H9 (cell line): ENCODE data around the gene HSPB2. TPM values are rescaled to one million over a fixed set of nuclear protein-coding genes. Genes with fewer than 3 reads are reported as not detected.

Source experiments
- DNase-seq: peaks from one replicate; pipeline ENCODE4 v3.0.0-alpha.2; 2017
- H2AFZ ChIP-seq: one replicate; pipeline ENCODE4 v1.6.1; 2013; ENCODE audit warnings: mild to moderate bottlenecking, low read length, control low read depth, moderate library complexity
- H2AK5ac ChIP-seq: 2 replicates; pipeline ENCODE4 v1.6.1; 2013; ENCODE audit warnings: low read length, control low read depth, mixed read lengths; ENCODE audit not compliant: insufficient read length
- H2BK120ac ChIP-seq: one replicate; pipeline ENCODE4 v1.6.1; 2013; ENCODE audit warnings: low read depth, mild to moderate bottlenecking, low read length, control low read depth, inconsistent platforms; ENCODE audit not compliant: poor library complexity, severe bottlenecking
- H2BK12ac ChIP-seq: 2 replicates; pipeline ENCODE4 v1.6.1; 2013; ENCODE audit warnings: low read length, control low read depth, mixed read lengths, low read depth; ENCODE audit not compliant: insufficient read length
- H2BK15ac ChIP-seq: 2 replicates; pipeline ENCODE4 v1.6.1; 2013; ENCODE audit warnings: low read depth, low read length, control low read depth
- H2BK20ac ChIP-seq: one replicate; pipeline ENCODE4 v1.6.1; 2013; ENCODE audit warnings: low read depth, mild to moderate bottlenecking, low read length, control low read depth, inconsistent platforms; ENCODE audit not compliant: poor library complexity, severe bottlenecking
- H2BK5ac ChIP-seq: 2 replicates; pipeline ENCODE4 v1.6.1; 2013; ENCODE audit warnings: low read length, control low read depth, mixed read lengths; ENCODE audit not compliant: insufficient read length
- H3K14ac ChIP-seq: 2 replicates; pipeline ENCODE4 v1.6.1; 2013; ENCODE audit warnings: low read length, control low read depth; ENCODE audit not compliant: insufficient read depth
- H3K18ac ChIP-seq: 2 replicates; pipeline ENCODE4 v1.6.1; 2013; ENCODE audit warnings: low read depth, mild to moderate bottlenecking, mixed read lengths, low read length, control low read depth; ENCODE audit not compliant: insufficient read length
- H3K23ac ChIP-seq: 2 replicates; pipeline ENCODE4 v1.6.1; 2013; ENCODE audit warnings: low read length, control low read depth, mixed read lengths, low read depth; ENCODE audit not compliant: insufficient read length
- H3K23me2 ChIP-seq: 2 replicates; pipeline ENCODE4 v1.6.1; 2013; ENCODE audit warnings: low read depth, mild to moderate bottlenecking, mixed read lengths, low read length, control low read depth; ENCODE audit not compliant: insufficient read length, poor library complexity, severe bottlenecking
- H3K27ac ChIP-seq: 2 replicates; pipeline ENCODE4 v1.5.1; 2013; ENCODE audit warnings: low read length, control low read depth, mixed read lengths, low read depth; ENCODE audit not compliant: insufficient read length
- H3K27me3 ChIP-seq: 2 replicates; pipeline ENCODE4 v1.6.1; 2013; ENCODE audit warnings: low read length, control low read depth, inconsistent platforms; ENCODE audit not compliant: insufficient read depth
- H3K4ac ChIP-seq: 2 replicates; pipeline ENCODE4 v1.6.1; 2013; ENCODE audit warnings: low read depth, mild to moderate bottlenecking, control low read depth, inconsistent platforms, low read length, moderate library complexity
- H3K4me1 ChIP-seq: 2 replicates; pipeline ENCODE4 v1.6.1; 2013; ENCODE audit warnings: low read length, control low read depth, inconsistent platforms; ENCODE audit not compliant: insufficient read depth
- H3K4me2 ChIP-seq: 2 replicates; pipeline ENCODE4 v1.6.1; 2013; ENCODE audit warnings: low read length, control low read depth, mixed read lengths; ENCODE audit not compliant: insufficient read length, insufficient read depth
- H3K56ac ChIP-seq: 2 replicates; pipeline ENCODE4 v1.6.1; 2013; ENCODE audit warnings: low read depth, mild to moderate bottlenecking, mixed read lengths, low read length, control low read depth; ENCODE audit not compliant: insufficient read length
- H3K79me1 ChIP-seq: 2 replicates; pipeline ENCODE4 v1.6.1; 2013; ENCODE audit warnings: low read depth, mild to moderate bottlenecking, moderate library complexity, low read length, control low read depth, inconsistent platforms; ENCODE audit not compliant: insufficient read depth, poor library complexity, severe bottlenecking
- H3K79me2 ChIP-seq: 2 replicates; pipeline ENCODE4 v1.6.1; 2013; ENCODE audit warnings: low read length, control low read depth, inconsistent platforms; ENCODE audit not compliant: insufficient read depth
- H3K9ac ChIP-seq: 2 replicates; pipeline ENCODE4 v1.6.1; 2013; ENCODE audit warnings: low read length, control low read depth, mixed read lengths; ENCODE audit not compliant: insufficient read length; ENCODE audit errors: extremely low read depth
- H3K9me3 ChIP-seq: one replicate; pipeline ENCODE4 v1.6.1; 2013; ENCODE audit warnings: low read depth, low read length, inconsistent platforms; ENCODE audit not compliant: control insufficient read depth
- H3T11ph ChIP-seq: one replicate; pipeline ENCODE4 v1.6.1; 2013; ENCODE audit warnings: mild to moderate bottlenecking, low read length, control low read depth, inconsistent platforms
- H4K20me1 ChIP-seq: one replicate; pipeline ENCODE4 v1.6.1; 2013; ENCODE audit not compliant: control insufficient read depth, insufficient read length, insufficient read depth
- H4K5ac ChIP-seq: 2 replicates; pipeline ENCODE4 v1.6.1; 2013; ENCODE audit warnings: low read depth, mild to moderate bottlenecking, mixed read lengths, low read length, control low read depth; ENCODE audit not compliant: insufficient read length
- H4K8ac ChIP-seq: replicated peaks from 2 replicates; pipeline ENCODE4 v1.6.1; 2013; ENCODE audit warnings: low read length, control low read depth, mixed read lengths, low read depth; ENCODE audit not compliant: insufficient read length
- H4K91ac ChIP-seq: 2 replicates; pipeline ENCODE4 v1.6.1; 2013; ENCODE audit warnings: low read depth, mild to moderate bottlenecking, moderate library complexity, mixed read lengths, low read length, control low read depth; ENCODE audit not compliant: insufficient read length
- H3K27ac Mint-ChIP-seq, 3 experiments: 2 replicates in 2 of 3; 3 replicates in 1 of 3; pipeline ENCODE4 v1.8.0; 2020 to 2021; ENCODE audit warnings: mixed read lengths in 3 of 3, mild to moderate bottlenecking in 1 of 3, moderate library complexity in 1 of 3
- H3K27me3 Mint-ChIP-seq: 2 replicates; pipeline ENCODE4 v1.8.0; 2021; ENCODE audit warnings: low read depth, mild to moderate bottlenecking, moderate library complexity, mixed read lengths
- H3K36me3 Mint-ChIP-seq, 3 experiments: 2 replicates in 2 of 3; 3 replicates in 1 of 3; pipeline ENCODE4 v1.8.0; 2020 to 2021; ENCODE audit warnings: low read depth in 3 of 3, mixed read lengths in 3 of 3; ENCODE audit not compliant: insufficient read depth in 1 of 3
- H3K4me1 Mint-ChIP-seq, 2 experiments: 2 replicates each; pipeline ENCODE4 v1.8.0; 2020; ENCODE audit warnings: mixed read lengths in 2 of 2
- H3K4me3 Mint-ChIP-seq, 2 experiments: 2 replicates in 1 of 2; 3 replicates in 1 of 2; pipeline ENCODE4 v1.8.0; 2020 to 2021; ENCODE audit warnings: mild to moderate bottlenecking in 2 of 2, mixed read lengths in 2 of 2, moderate library complexity in 1 of 2
- H3K9me3 Mint-ChIP-seq, 2 experiments: 2 replicates in 1 of 2; 3 replicates in 1 of 2; pipeline ENCODE4 v1.8.0; 2020; ENCODE audit warnings: mild to moderate bottlenecking in 2 of 2, mixed read lengths in 2 of 2, moderate library complexity in 1 of 2
- CTCF ChIP-seq: fragments of 200-600 bp; sonication (generic); conservative IDR thresholded peaks from 3 replicates; pipeline ENCODE4 v1.8.0; 2021; ENCODE audit warnings: antibody characterized with exemption, mild to moderate bottlenecking
- WGBS: extraction: QIAGEN DNeasy Blood & Tissue Kit; methylation state at CpG from one replicate; pipeline ENCODE4 v1.1.7; 2013; ENCODE audit warnings: missing lambda C conversion rate, low lambda C conversion rate, mixed read lengths; ENCODE audit not compliant: insufficient read length; ENCODE audit errors: extremely low coverage; 5-methylcytosine and 5-hydroxymethylcytosine counted together
- total RNA-seq: library from RNA; stranded (reverse); gene quantifications from 2 replicates; pipeline ENCODE4 v1.2.1, GENCODE V29; 2021

The HSPB2 gene
- total RNA-seq, 1 experiment from 2014 or later, result 0.22 TPM

- Mint-ChIP-seq H3K9me3 (no peaks in the 10 kb centered on the region), H3K36me3 (no peaks in the 10 kb centered on the region), H3K27me3 (no peaks in the 10 kb centered on the region), H3K4me1 (peaks cover 37 to 40% of the 10 kb centered on the region in 2 experiments), H3K27ac (no peak overlapping the region), H3K4me3 (no peak overlapping the region)
- Histone ChIP-seq H2BK12ac (no peak overlapping the region), H3K27ac (no peak overlapping the region), H4K8ac (no peak overlapping the region), H2BK20ac (no peak overlapping the region), H3K4me2 (no peak overlapping the region), H3K23ac (no peak overlapping the region), H4K20me1 (no peaks in the 10 kb centered on the region), H2AFZ (no peak overlapping the region), H3K4me1 (no peaks in the 10 kb centered on the region), H3K79me2 (no peaks in the 10 kb centered on the region), H3K9ac (no peak overlapping the region), H2AK5ac (no peak overlapping the region), H4K5ac (no peak overlapping the region), H2BK15ac (no peak overlapping the region), H3K18ac (no peak overlapping the region), H3K27me3 (no peaks in the 10 kb centered on the region), H3T11ph (no peak overlapping the region), H3K79me1 (no peaks in the 10 kb centered on the region), H4K91ac (no peak overlapping the region), H3K9me3 (no peaks in the 10 kb centered on the region), H2BK120ac (no peak overlapping the region), H3K14ac (no peak overlapping the region), H3K23me2 (no peaks in the 10 kb centered on the region), H2BK5ac (no peak overlapping the region), H3K56ac (no peak overlapping the region), H3K4ac (no peak overlapping the region)
- WGBS, result no CpG with 5 or more reads among the region's 2 CpGs
- TF ChIP-seq CTCF, result no peak
- no peak for DNase-seq
These were observed 8.4 kb downstream of the HSPB2 start for GRCh38 chr11:111920908-111921307.
